ENCODE data around the gene GCN1.

The GCN1 gene

GRCh38 chr12:120078868-120079267 is 115.6 kb downstream of the GCN1 start:
- H3K9ac ChIP-seq (ENCODE audit: low read depth in 1 of 2, low read length in 2 of 2): no peak overlapping the region
- H3K9me3 ChIP-seq (ENCODE audit: control insufficient read depth in 2 of 2, low read length in 2 of 2): no peaks in the 10 kb centered on the region
- no peaks in the 10 kb centered on the region for H3K36me3 ChIP-seq (ENCODE audit: control insufficient read depth in 2 of 2, insufficient read depth in 2 of 2, low read length in 2 of 2)
- peaks cover 3 to 12% of the 10 kb centered on the region in 2 donors for H3K4me1 ChIP-seq (ENCODE audit: control insufficient read depth in 2 of 2, insufficient read depth in 2 of 2, low read length in 2 of 2)
- H3K4me3 ChIP-seq (ENCODE audit: low read length in 2 of 2): no peak overlapping the region
- H3K27ac ChIP-seq (ENCODE audit: low read depth in 2 of 2, low read length in 2 of 2): no peak overlapping the region
- no peaks in the 10 kb centered on the region for H3K27me3 ChIP-seq (ENCODE audit: control insufficient read depth in 2 of 2, insufficient read depth in 2 of 2, low read length in 2 of 2)

GRCh38 chr12:120077260-120077659 is 117.3 kb downstream of the GCN1 start:
- no peaks in the 10 kb centered on the region for H3K27me3 ChIP-seq (ENCODE audit: control insufficient read depth in 2 of 2, insufficient read depth in 2 of 2, low read length in 2 of 2)
- H3K9me3 ChIP-seq (ENCODE audit: control insufficient read depth in 2 of 2, low read length in 2 of 2): no peaks in the 10 kb centered on the region
- no peak overlapping the region for H3K27ac ChIP-seq (ENCODE audit: low read depth in 2 of 2, low read length in 2 of 2)
- H3K4me3 ChIP-seq (ENCODE audit: low read length in 2 of 2): no peak overlapping the region
- H3K9ac ChIP-seq (ENCODE audit: low read depth in 1 of 2, low read length in 2 of 2): no peak overlapping the region
- peaks cover 3 to 12% of the 10 kb centered on the region in 2 donors for H3K4me1 ChIP-seq (ENCODE audit: control insufficient read depth in 2 of 2, insufficient read depth in 2 of 2, low read length in 2 of 2)
- H3K36me3 ChIP-seq (ENCODE audit: control insufficient read depth in 2 of 2, insufficient read depth in 2 of 2, low read length in 2 of 2): no peaks in the 10 kb centered on the region

All from mucosa of rectum (tissue), 2 donors.